HepG2 (cell line): ENCODE measurements around the gene CDHR3. TPM values are rescaled to one million over a fixed set of nuclear protein-coding genes. Genes with fewer than 3 reads are reported as not detected.

Source experiments
- ATAC-seq: fragments of 200-7000 bp; cut with Tn5 transposase; 3 replicates; pipeline ENCODE4 v1.9.1; 2020; ENCODE audit warnings: mild to moderate bottlenecking, moderate library complexity
- BruUV-seq: library from RNA; stranded (reverse); fragments of 400-500 nt; replicated peaks from 2 replicates; lab custom pipeline; 2021; lab: Mats Ljungman, UMichigan
- CTCF ChIA-PET: fragments of 300-600 bp; formaldehyde crosslinking; extraction: SDS; loops from one replicate; lab custom pipeline; 2021; ENCODE audit warnings: low total read pairs, inconsistent platforms, low intra/inter-chr PET ratio; lab: Yijun Ruan, JAX
- POLR2A ChIA-PET: fragments of 350-600 bp; sonication (Branson Sonifier 250); formaldehyde crosslinking; loops from one replicate; lab custom pipeline; 2020; ENCODE audit warnings: antibody characterized with exemption, inconsistent platforms; lab: Yijun Ruan, JAX
- DNase-seq: peaks from one replicate; pipeline ENCODE4 v3.0.0-alpha.2; 2015; ENCODE audit warnings: low spot score
- FAIRE-seq: peaks from 3 replicates; lab custom pipeline; 2011; peaks lifted over from hg19 to GRCh38; lab: Jason Lieb, UNC
- H2AFZ ChIP-seq: one replicate; pipeline ENCODE4 v1.6.1; 2011; ENCODE audit warnings: low read length, inconsistent platforms
- H3K27ac ChIP-seq: fragments of 300-600 bp; 3 replicates; pipeline ENCODE4 v1.8.0; 2011; ENCODE audit warnings: mixed run types, mild to moderate bottlenecking, mixed read lengths, low read length, inconsistent platforms; ENCODE audit not compliant: insufficient read depth; ENCODE audit errors: extremely low read length
- H3K27me3 ChIP-seq, 2 experiments: fragments of 200-600 bp in 1 of 2; 2 replicates in 1 of 2; 3 replicates in 1 of 2; pipeline versions ENCODE4 v1.6.0 to v1.8.0; 2011; ENCODE audit warnings: low read length in 2 of 2, mild to moderate bottlenecking in 2 of 2, moderate library complexity in 2 of 2, inconsistent platforms in 1 of 2; ENCODE audit not compliant: insufficient read depth in 2 of 2, control insufficient read depth in 1 of 2
- H3K36me3 ChIP-seq, 2 experiments: fragments of 200-600 bp in 1 of 2; replicated peaks in 1 of 2; 2 replicates in 1 of 2; 3 replicates in 1 of 2; pipeline versions ENCODE4 v1.5.1 to v1.8.0; 2011; ENCODE audit warnings: low read length in 2 of 2, inconsistent platforms in 1 of 2; ENCODE audit not compliant: insufficient read depth in 2 of 2, control insufficient read depth in 1 of 2
- H3K4me1 ChIP-seq: 2 replicates; pipeline ENCODE4 v1.5.1; 2012; ENCODE audit warnings: low read length, inconsistent platforms; ENCODE audit not compliant: insufficient read depth
- H3K4me2 ChIP-seq: 2 replicates; pipeline ENCODE4 v1.6.0; 2011; ENCODE audit warnings: low read depth, low read length, inconsistent platforms
- H3K4me3 ChIP-seq, 3 experiments: fragments of 200-600 bp in 1 of 3; sonication (generic), shearing (Covaris generic) in 1 of 3; replicated peaks in 1 of 3; 2 replicates each; pipeline ENCODE4 v1.5.1; 2011 to 2016; ENCODE audit warnings: low read length in 3 of 3, inconsistent platforms in 2 of 3, low read depth in 2 of 3, mild to moderate bottlenecking in 2 of 3, control low read depth in 1 of 3, mixed read lengths in 1 of 3; ENCODE audit not compliant: insufficient read depth in 1 of 3
- H3K79me2 ChIP-seq: one replicate; pipeline ENCODE4 v1.6.1; 2011; ENCODE audit warnings: low read length, inconsistent platforms; ENCODE audit not compliant: insufficient read depth
- H3K9ac ChIP-seq: 2 replicates; pipeline ENCODE4 v1.6.0; 2011; ENCODE audit warnings: mild to moderate bottlenecking, low read depth, low read length, inconsistent platforms; ENCODE audit not compliant: insufficient read depth
- H3K9me3 ChIP-seq: 2 replicates; pipeline ENCODE4 v1.5.1; 2012; ENCODE audit warnings: mild to moderate bottlenecking, low read length
- H4K20me1 ChIP-seq: 2 replicates; pipeline ENCODE4 v1.6.0; 2011; ENCODE audit warnings: inconsistent platforms, mild to moderate bottlenecking, low read length, moderate library complexity; ENCODE audit not compliant: insufficient read depth
- RBFOX2 ChIP-seq: fragments of 200-400 bp; formaldehyde crosslinking; IDR thresholded peaks from 2 replicates; pipeline ENCODE4 v1.6.1; 2017; ENCODE audit warnings: low read depth, mild to moderate bottlenecking, low read length
- XRCC5 ChIP-seq: fragments of 200-400 bp; formaldehyde crosslinking; optimal IDR thresholded peaks from 2 replicates; pipeline ENCODE3; 2017; ENCODE audit warnings: mild to moderate bottlenecking, low read length
- ZFX ChIP-seq: sonication (generic); formaldehyde crosslinking; IDR thresholded peaks from 2 replicates; pipeline ENCODE4 v1.4.0; 2020; ENCODE audit warnings: mild to moderate bottlenecking, low read depth, missing genetic modification reagents, moderate library complexity
- ZFY ChIP-seq: sonication (generic); formaldehyde crosslinking; IDR thresholded peaks from 2 replicates; pipeline ENCODE4 v1.4.0; 2020; ENCODE audit warnings: missing genetic modification reagents
- WGBS: methylation state at CpG from one replicate; pipeline ENCODE4 v1.1.6; 2017; ENCODE audit warnings: low lambda C conversion rate; 5-methylcytosine and 5-hydroxymethylcytosine counted together
- in situ Hi-C: cut with HindIII; loops from 2 replicates; pipeline ENCODE4 v1.10.0; 2017; ENCODE audit warnings: low pct_unique_long_range_greater_than_20kb; ENCODE audit not compliant: extremely low pct_ligation_motif_present
- intact Hi-C: fragments of 100-400 bp; cut with micrococcal nuclease; formaldehyde crosslinking; loops from one replicate; pipeline ENCODE4 v1.10.0; 2022; ENCODE audit not compliant: unreplicated experiment
- polyA plus RNA-seq, 8 experiments: library from polyadenylated mRNA; depleted of rRNA in 3 of 8; stranded (reverse) in 7 of 8; unstranded in 1 of 8; fragments of >200 nt; fragmentation: Illumina TruSeq in 4 of 8; extraction: Trizol in 4 of 8; gene quantifications; 2 replicates each; pipeline versions ENCODE4 v1.2.1 to v1.2.3, GENCODE V29; 2011 to 2016; ENCODE audit warnings: low read depth in 4 of 8, missing spikeins in 1 of 8, mixed read lengths in 1 of 8; ENCODE audit not compliant: insufficient read depth in 1 of 8
- total RNA-seq, 5 experiments: library from RNA; depleted of rRNA; stranded (reverse); fragments of >200 nt; fragmentation: Illumina TruSeq; extraction: Trizol; gene quantifications; 2 replicates each; pipeline ENCODE4 v1.2.3, GENCODE V29; 2016; ENCODE audit warnings: low read depth in 1 of 5

The CDHR3 gene
- total and polyA plus RNA-seq, 2 of the 13 experiments (the other 11 are each of a cell fraction or from before 2014, with no cell fraction given): 6.5 to 11.8 TPM

- Histone ChIP-seq H3K27ac (no peak overlapping the region), H2AFZ (no peak overlapping the region), H3K4me3 (no peak overlapping the region), H3K4me1 (peaks cover 89% of the 10 kb centered on the region), H4K20me1 (no peaks in the 10 kb centered on the region), H3K79me2 (no peaks in the 10 kb centered on the region), H3K27me3 (no peaks in the 10 kb centered on the region; a peak in 1 of 5 replicates), H3K9ac (no peak overlapping the region), H3K4me2 (no peak overlapping the region), H3K9me3 (no peaks in the 10 kb centered on the region), H3K36me3 (no peaks in the 10 kb centered on the region)
- no TSS peak for BruUV-seq
- DNase-seq: no peak
- ChIA-PET POLR2A (no interaction called here), CTCF (no interaction called here)
- in situ Hi-C loops: no loop called here
- 65% methylated on average over 6 of the region's 9 CpGs for whole genome bisulfite sequencing
- no peak for FAIRE-seq
- TF ChIP-seq ZFX (CRISPR knock-in tag) (no peak), ZFY (CRISPR knock-in tag) (no peak)
- no peak for ATAC-seq
- intact Hi-C loops: no loop called here
These were observed 106.6 kb downstream of the CDHR3 start for GRCh38 chr7:106069471-106070200.

DNA sequence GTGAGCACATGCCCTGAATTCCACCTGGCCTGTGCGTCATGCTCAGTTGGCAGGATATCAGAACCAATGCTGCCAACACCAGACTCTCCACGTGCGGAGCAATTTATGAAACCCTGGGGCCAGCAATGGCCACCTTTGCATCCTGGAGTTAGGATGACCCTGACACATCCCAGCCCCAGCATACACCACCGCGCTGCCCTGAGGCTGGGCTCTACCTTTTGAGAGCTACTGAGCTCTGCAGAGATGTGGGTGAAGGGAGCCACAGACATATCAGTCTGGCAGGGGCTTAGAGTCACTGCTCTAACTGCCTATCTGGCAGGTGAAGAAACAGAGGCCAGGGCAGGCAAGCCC lies 107.1 kb downstream of the CDHR3 start:
- Histone ChIP-seq H3K79me2 (no peaks in the 10 kb centered on the region), H3K4me1 (peaks cover 88% of the 10 kb centered on the region), H2AFZ (no peak overlapping the region), H3K36me3 (no peaks in the 10 kb centered on the region), H3K9ac (no peak overlapping the region), H3K27me3 (no peaks in the 10 kb centered on the region; a peak in 1 of 5 replicates), H3K9me3 (no peaks in the 10 kb centered on the region), H4K20me1 (no peaks in the 10 kb centered on the region), H3K27ac (no peak overlapping the region), H3K4me2 (no peak overlapping the region), H3K4me3 (no peak overlapping the region)
- ChIA-PET CTCF (no interaction called here), POLR2A (no interaction called here)
- 20% methylated on average over 1 of the region's 5 CpGs for WGBS
- DNase-seq (no peak), ATAC-seq (no peak), FAIRE-seq (no peak)
- no TSS peak for BruUV-seq
- intact Hi-C loops (no loop called here), in situ Hi-C loops (no loop called here)
- no peak for TF ChIP-seq RBFOX2
- no peak for TF ChIP-seq XRCC5
